ENCODE data around the gene CACNB2. TPM values are rescaled to one million over a fixed set of nuclear protein-coding genes. Genes with fewer than 3 reads are reported as not detected.

The CACNB2 gene
- total RNA-seq, 4 donors from 2014 or later: 0.81 to 13.9 (median 4.5) TPM

GRCh38 chr10:18460032-18460431, 319.8 kb downstream of the CACNB2 start:
- DNase-seq: no peak

DNA sequence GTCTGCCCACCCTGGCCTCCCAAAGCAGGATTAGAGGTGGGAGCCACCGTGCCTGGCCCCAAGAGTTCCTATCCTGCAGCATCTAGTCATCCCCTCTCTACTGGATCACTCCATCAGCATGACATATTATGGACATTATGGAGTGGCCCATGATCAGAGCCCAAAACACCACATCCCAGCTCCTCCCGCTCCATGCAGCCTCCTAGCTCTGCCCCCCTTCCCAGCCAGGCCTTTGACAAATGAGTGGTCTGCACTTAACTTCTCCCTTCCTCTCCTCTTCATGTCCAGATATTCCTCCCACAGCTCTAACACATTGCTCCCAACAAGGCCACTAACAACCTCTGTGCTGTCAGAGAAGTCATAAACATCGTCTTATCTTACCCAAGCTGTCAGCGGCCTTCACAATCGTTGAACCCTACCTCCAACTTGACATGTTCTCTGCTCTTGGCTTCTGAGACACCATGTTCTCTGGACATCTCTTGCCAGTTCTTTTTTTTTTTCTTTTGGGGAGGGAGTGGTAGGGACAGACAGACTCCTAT, 323.5 kb downstream of the CACNB2 start:
- WGBS, 2 donors: 93 to 95% methylated on average over 5 of the region's 5 CpGs
- DNase-seq: no peak
- Histone ChIP-seq H3K27ac (no peak overlapping the region), H3K4me1 (no peaks in the 10 kb centered on the region), H3K36me3 (no peaks in the 10 kb centered on the region), H3K27me3 (no peaks in the 10 kb centered on the region), H3K4me3 (replicated peaks in 1 of 3) (no peak overlapping the region), H3K9me3 (no peaks in the 10 kb centered on the region)
- TF ChIP-seq CTCF (IDR thresholded peaks at IDR 0.05) (no peak), POLR2A (IDR thresholded peaks at IDR 0.05) (no peak)
- intact Hi-C loops (cut with DNase I): no loop called here

More at GRCh38 chr10:18460032-18460431, 319.8 kb downstream of the CACNB2 start:
- Histone ChIP-seq H3K4me3 (replicated peaks in 1 of 3) (no peak overlapping the region), H3K27me3 (no peaks in the 10 kb centered on the region), H3K4me1 (no peaks in the 10 kb centered on the region), H3K27ac (no peak overlapping the region), H3K36me3 (no peaks in the 10 kb centered on the region), H3K9me3 (no peaks in the 10 kb centered on the region)
- intact Hi-C loops (cut with DNase I): no loop called here
- 88 to 94% methylated on average over 2 of the region's 2 CpGs for WGBS, 2 donors
- no peak for TF ChIP-seq CTCF (IDR thresholded peaks at IDR 0.05)
- no peak for TF ChIP-seq POLR2A (IDR thresholded peaks at IDR 0.05)

- Histone ChIP-seq H3K27me3 (no peaks in the 10 kb centered on the region), H3K4me3 (replicated peaks in 1 of 3) (no peak overlapping the region), H3K4me1 (no peaks in the 10 kb centered on the region), H3K9me3 (no peaks in the 10 kb centered on the region), H3K36me3 (no peaks in the 10 kb centered on the region), H3K27ac (no peak overlapping the region)
- intact Hi-C loops (cut with DNase I): no loop called here
- DNase-seq: no peak
- 86% methylated on average over 2 of the region's 2 CpGs for WGBS, 2 donors
- TF ChIP-seq CTCF (IDR thresholded peaks at IDR 0.05) (no peak), POLR2A (IDR thresholded peaks at IDR 0.05) (no peak)
Observed at GRCh38 chr10:18469125-18469524, 328.9 kb downstream of the CACNB2 start.

- Histone ChIP-seq H3K9me3 (no peaks in the 10 kb centered on the region), H3K4me3 (replicated peaks in 1 of 3) (no peak overlapping the region), H3K4me1 (no peaks in the 10 kb centered on the region), H3K36me3 (no peaks in the 10 kb centered on the region), H3K27me3 (no peaks in the 10 kb centered on the region), H3K27ac (no peak overlapping the region)
- intact Hi-C loops (cut with DNase I): no loop called here
- WGBS, 2 donors: 87 to 91% methylated on average over 5 of the region's 5 CpGs
- no peak for TF ChIP-seq CTCF (IDR thresholded peaks at IDR 0.05)
- no peak for TF ChIP-seq POLR2A (IDR thresholded peaks at IDR 0.05)
- DNase-seq: no peak
Observed at GRCh38 chr10:18472977-18473376, 332.8 kb downstream of the CACNB2 start.

GRCh38 chr10:18473424-18474117, 333.3 kb downstream of the CACNB2 start:
- no peaks in the 10 kb centered on the region for H3K36me3 ChIP-seq
- no peak for DNase-seq

More at GRCh38 chr10:18473424-18474117, 333.3 kb downstream of the CACNB2 start:
- no peaks in the 10 kb centered on the region for H3K9me3 ChIP-seq
- intact Hi-C loops (cut with DNase I): no loop called here
- H3K27ac ChIP-seq: no peak overlapping the region
- no peak overlapping the region for H3K4me3 ChIP-seq (replicated peaks in 1 of 3)
- no peaks in the 10 kb centered on the region for H3K4me1 ChIP-seq
- TF ChIP-seq CTCF (IDR thresholded peaks at IDR 0.05): no peak
- no peak for TF ChIP-seq POLR2A (IDR thresholded peaks at IDR 0.05)
- 71 to 77% methylated on average over 12 of the region's 12 CpGs for WGBS, 2 donors
- no peaks in the 10 kb centered on the region for H3K27me3 ChIP-seq
